GM12878 (cell line): ENCODE results near the gene FAM219A. TPM values are rescaled to one million over a fixed set of nuclear protein-coding genes. Genes with fewer than 3 reads are reported as not detected.

Experiments
- ATAC-seq: fragments of 200-7000 bp; cut with Tn5 transposase; 3 replicates; pipeline ENCODE4 v1.9.1; 2020; ENCODE audit warnings: mild to moderate bottlenecking, moderate library complexity
- BruUV-seq: library from RNA; stranded (reverse); fragments of 400-500 nt; replicated peaks from 2 replicates; lab custom pipeline; 2021; lab: Mats Ljungman, UMichigan
- CTCF ChIA-PET: fragments of 300-600 bp; sonication (Branson Sonifier 250); formaldehyde crosslinking; extraction: SDS; loops from one replicate; lab custom pipeline; 2021; ENCODE audit warnings: inconsistent platforms; lab: Yijun Ruan, JAX
- POLR2A ChIA-PET: fragments of 350-600 bp; formaldehyde crosslinking; extraction: SDS; loops from one replicate; lab custom pipeline; 2021; ENCODE audit warnings: inconsistent platforms; lab: Charles Lee
- RAD21 ChIA-PET: fragments of 300-600 bp; sonication (Branson Sonifier 250); formaldehyde crosslinking; loops from one replicate; lab custom pipeline; 2023; ENCODE audit warnings: antibody characterized with exemption; ENCODE audit not compliant: unreplicated experiment; lab: Charles Lee
- SMC1A ChIA-PET: fragments of 300-600 bp; sonication (Branson Sonifier 250); formaldehyde crosslinking; loops from one replicate; lab custom pipeline; 2023; ENCODE audit not compliant: unreplicated experiment, uncharacterized antibody; lab: Charles Lee
- DNase-seq: peaks from one replicate; pipeline ENCODE4 v3.0.0-alpha.2; 2011; ENCODE audit warnings: low read depth, low spot score
- FAIRE-seq: peaks from 3 replicates; lab custom pipeline; 2011; peaks lifted over from hg19 to GRCh38; lab: Jason Lieb, UNC
- H2AFZ ChIP-seq: 2 replicates; pipeline ENCODE4 v1.6.0; 2011; ENCODE audit warnings: low read depth, low read length, control low read depth; ENCODE audit not compliant: control insufficient read depth
- H3K27ac ChIP-seq: 2 replicates; pipeline ENCODE4 v1.5.1; 2011; ENCODE audit warnings: control low read depth; ENCODE audit not compliant: control insufficient read depth, insufficient read depth
- H3K27me3 ChIP-seq, 2 experiments: replicated peaks in 1 of 2; 2 replicates each; pipeline versions ENCODE4 v1.6.0 to v1.6.1; 2011; ENCODE audit warnings: low read length in 1 of 2; ENCODE audit not compliant: control insufficient read depth in 2 of 2, insufficient read depth in 2 of 2
- H3K36me3 ChIP-seq, 2 experiments: 2 replicates each; pipeline ENCODE4 v1.5.1; 2011; ENCODE audit warnings: low read length in 1 of 2; ENCODE audit not compliant: control insufficient read depth in 2 of 2, insufficient read depth in 2 of 2
- H3K4me1 ChIP-seq: 2 replicates; pipeline ENCODE4 v1.6.1; 2011; ENCODE audit warnings: mild to moderate bottlenecking, low read length, moderate library complexity, mixed read lengths; ENCODE audit not compliant: control insufficient read depth, insufficient read depth
- H3K4me2 ChIP-seq: 2 replicates; pipeline ENCODE4 v1.6.0; 2011; ENCODE audit warnings: control low read depth; ENCODE audit not compliant: control insufficient read depth, insufficient read depth
- H3K4me3 ChIP-seq: fragments of 200-600 bp; sonication (generic); 2 replicates; pipeline ENCODE4 v1.5.1; 2016
- H3K79me2 ChIP-seq: 2 replicates; pipeline ENCODE4 v1.6.0; 2011; ENCODE audit warnings: low read length; ENCODE audit not compliant: control insufficient read depth, insufficient read depth
- H3K9ac ChIP-seq: 2 replicates; pipeline ENCODE4 v1.8.0; 2011; ENCODE audit warnings: low read length, control low read depth, mixed read lengths; ENCODE audit not compliant: control insufficient read depth, insufficient read depth
- H3K9me3 ChIP-seq: replicated peaks from 3 replicates; pipeline ENCODE4 v1.5.1; 2011; ENCODE audit warnings: mild to moderate bottlenecking, low read length; ENCODE audit not compliant: control insufficient read depth, insufficient read depth
- H4K20me1 ChIP-seq: 2 replicates; pipeline ENCODE4 v1.6.0; 2011; ENCODE audit not compliant: control insufficient read depth, insufficient read depth
- ASH2L ChIP-seq: fragments of 300-600, 200-600 bp; sonication (generic); IDR thresholded peaks from 2 replicates; pipeline ENCODE4 v1.6.1; 2017; ENCODE audit warnings: low read depth, mild to moderate bottlenecking, borderline replicate concordance
- E2F4 ChIP-seq: IDR thresholded peaks from 2 replicates; pipeline ENCODE4 v1.6.1; 2012; ENCODE audit warnings: low read depth, low read length, improper control_type of control experiment
- E2F8 ChIP-seq: fragments of 450-650 bp; IDR thresholded peaks from 2 replicates; pipeline ENCODE4 v1.6.1; 2018; ENCODE audit warnings: mild to moderate bottlenecking, low read depth, moderate library complexity; ENCODE audit not compliant: partially characterized antibody
- E4F1 ChIP-seq: fragments of 450-650 bp; IDR thresholded peaks from 2 replicates; pipeline ENCODE4 v1.6.1; 2018; ENCODE audit warnings: borderline replicate concordance, mild to moderate bottlenecking; ENCODE audit not compliant: partially characterized antibody
- MEF2B ChIP-seq: fragments of 450-650 bp; IDR thresholded peaks from 2 replicates; pipeline ENCODE4 v1.6.1; 2018; ENCODE audit warnings: mild to moderate bottlenecking, moderate library complexity; ENCODE audit not compliant: partially characterized antibody, poor library complexity, severe bottlenecking
- RAD51 ChIP-seq: fragments of 450-650 bp; IDR thresholded peaks from 2 replicates; pipeline ENCODE4 v1.6.1; 2016; ENCODE audit warnings: moderate library complexity, mild to moderate bottlenecking, inconsistent platforms
- SKIL ChIP-seq: fragments of 450-650 bp; IDR thresholded peaks from 2 replicates; pipeline ENCODE4 v1.6.1; 2017; ENCODE audit warnings: mild to moderate bottlenecking, low read depth, inconsistent platforms; ENCODE audit not compliant: poor library complexity, severe bottlenecking
- STAT3 ChIP-seq: IDR thresholded peaks from 2 replicates; pipeline ENCODE4 v1.6.1; 2011; ENCODE audit warnings: low read depth, low read length, improper control_type of control experiment
- SUZ12 ChIP-seq: fragments of 200-600 bp; sonication (generic); IDR thresholded peaks from one replicate; pipeline ENCODE4 v1.6.1; 2018; ENCODE audit warnings: antibody characterized with exemption, mild to moderate bottlenecking; ENCODE audit not compliant: unreplicated experiment
- ZBTB11 ChIP-seq: fragments of 450-650 bp; formaldehyde crosslinking; IDR thresholded peaks from 2 replicates; pipeline ENCODE4 v1.5.0; 2022; ENCODE audit warnings: mild to moderate bottlenecking, missing genetic modification characterization
- ZZZ3 ChIP-seq: IDR thresholded peaks from 2 replicates; pipeline ENCODE4 v1.6.1; 2011; ENCODE audit warnings: low read depth; ENCODE audit not compliant: control insufficient read depth, insufficient read length
- WGBS: methylation state at CpG from one replicate; pipeline ENCODE4 v1.1.6; 2016; ENCODE audit warnings: low lambda C conversion rate; ENCODE audit not compliant: insufficient replicate concordance, insufficient coverage; ENCODE audit errors: missing lambda C conversion rate; 5-methylcytosine and 5-hydroxymethylcytosine counted together
- in situ Hi-C: fragments of 300-500 bp; cut with MboI; formaldehyde crosslinking; loops from 9 replicates; pipeline ENCODE4 v1.14.3; 2018; ENCODE audit warnings: mixed read lengths
- intact Hi-C: fragments of 100-400 bp; cut with micrococcal nuclease; formaldehyde crosslinking; loops from one replicate; pipeline ENCODE4 v1.14.2; 2022; ENCODE audit not compliant: unreplicated experiment
- polyA plus RNA-seq, 11 experiments: library from polyadenylated mRNA; depleted of rRNA in 4 of 11; unstranded in 6 of 11; stranded (reverse) in 5 of 11; fragments of >200 nt; fragmentation: Nextera tagmentation in 4 of 11; fragmentation: Illumina TruSeq in 1 of 11; extraction: Ambion mirVana in 4 of 11; extraction: Trizol in 1 of 11; gene quantifications; 1 replicate in 1 of 11; 2 replicates in 10 of 11; pipeline versions ENCODE4 v1.2.1 to v1.2.3, GENCODE V29; 2011 to 2016; ENCODE audit warnings: inconsistent platforms in 2 of 11, missing spikeins in 2 of 11, low read depth in 1 of 11
- total RNA-seq, 4 experiments: library from RNA; depleted of rRNA in 3 of 4; stranded (reverse); fragments of >200 nt in 3 of 4; fragmentation: Illumina TruSeq in 1 of 4; extraction: Trizol in 1 of 4; gene quantifications; 2 replicates each; pipeline versions ENCODE4 v1.2.1 to v1.2.3, GENCODE V29; 2013 to 2021

The FAM219A gene
- total and polyA plus RNA-seq, 10 of the 15 experiments (the other 5 are each of a cell fraction or from before 2014, with no cell fraction given): 0.11 to 2.0 (median 0.71) TPM

- Histone ChIP-seq H3K9me3 (no peaks in the 10 kb centered on the region), H4K20me1 (no peaks in the 10 kb centered on the region), H3K9ac (no peak overlapping the region), H3K4me1 (no peaks in the 10 kb centered on the region), H3K4me2 (no peak overlapping the region), H3K79me2 (no peaks in the 10 kb centered on the region), H3K27ac (no peak overlapping the region), H3K36me3 (no peaks in the 10 kb centered on the region), H3K4me3 (no peak overlapping the region), H2AFZ (no peak overlapping the region), H3K27me3 (no peaks in the 10 kb centered on the region; a peak in 1 of 4 replicates)
- 45% methylated on average over 1 of the region's 1 CpG for WGBS
- ChIA-PET CTCF (interaction anchor here (1.6 kb wide), 1 partner anchor 162 kb away, joined by 6 read pairs; no protein-coding TSS in a partner anchor), POLR2A (no interaction called here), SMC1A (no interaction called here), RAD21 (no interaction called here)
- no peak for DNase-seq
- no peak for FAIRE-seq
- no peak for ATAC-seq
- in situ Hi-C loops (no loop called here), intact Hi-C loops (no loop called here)
- BruUV-seq: no TSS peak
- TF ChIP-seq E4F1 (no peak), ZBTB11 (CRISPR knock-in tag) (no peak), E2F8 (no peak), SUZ12 (no peak), SKIL (no peak), ZZZ3 (no peak), E2F4 (no peak), STAT3 (no peak), RAD51 (no peak), MEF2B (no peak), ASH2L (no peak)
These were observed 15.6 kb downstream of the FAM219A start for GRCh38 chr9:34442770-34443169.
